ENCODE measurements around the gene NT5DC4. TPM values are rescaled to one million over a fixed set of nuclear protein-coding genes. Genes with fewer than 3 reads are reported as not detected.

Gene NT5DC4
- total RNA-seq, 6 experiments from 2014 or later, result not detected

- Mint-ChIP-seq H3K4me1 (ENCODE audit: low read depth) (peaks cover 26% of the 10 kb centered on the region), H3K36me3 (ENCODE audit: low read depth) (no peaks in the 10 kb centered on the region), H3K27ac (no peak overlapping the region), H3K27me3 (ENCODE audit: insufficient read depth) (no peaks in the 10 kb centered on the region; the same call in 1 of the 2 replicates), H3K4me3 (no peak overlapping the region), H3K9me3 (no peaks in the 10 kb centered on the region)
- no peak for DNase-seq
- no peak for TF ChIP-seq CTCF (IDR thresholded peaks at IDR 0.05)
Measured at GRCh38 chr2:112686348-112687217, 34.2 kb upstream of the NT5DC4 start.

GRCh38 chr2:112687522-112687921 is 33.3 kb upstream of the NT5DC4 start:
- Mint-ChIP-seq H3K36me3 (ENCODE audit: low read depth) (no peaks in the 10 kb centered on the region), H3K4me1 (ENCODE audit: low read depth) (peaks cover 35% of the 10 kb centered on the region), H3K9me3 (no peaks in the 10 kb centered on the region), H3K4me3 (no peak overlapping the region), H3K27me3 (ENCODE audit: insufficient read depth) (no peaks in the 10 kb centered on the region; the same call in 1 of the 2 replicates), H3K27ac (no peak overlapping the region)
- DNase-seq, result no peak
- TF ChIP-seq CTCF (IDR thresholded peaks at IDR 0.05), result no peak

GRCh38 chr2:112688086-112688880 is 32.5 kb upstream of the NT5DC4 start:
- no peaks in the 10 kb centered on the region; the same call in 1 of the 2 replicates for H3K27me3 Mint-ChIP-seq (ENCODE audit: insufficient read depth)
- no peaks in the 10 kb centered on the region for H3K36me3 Mint-ChIP-seq (ENCODE audit: low read depth)
- no peak overlapping the region for H3K4me3 Mint-ChIP-seq
- peaks cover 43% of the 10 kb centered on the region for H3K4me1 Mint-ChIP-seq (ENCODE audit: low read depth)
- H3K27ac Mint-ChIP-seq, result peak overlapping the region; percentile 54
- no peak for DNase-seq
- no peak for TF ChIP-seq CTCF (IDR thresholded peaks at IDR 0.05)
- H3K9me3 Mint-ChIP-seq, result no peaks in the 10 kb centered on the region

GRCh38 chr2:112690853-112691401 is 29.9 kb upstream of the NT5DC4 start:
- peak overlapping the region; percentile 98 for H3K27ac Mint-ChIP-seq
- H3K36me3 Mint-ChIP-seq (ENCODE audit: low read depth), result no peaks in the 10 kb centered on the region
- H3K4me1 Mint-ChIP-seq (ENCODE audit: low read depth), result peaks cover 48% of the 10 kb centered on the region
- DNase-seq, result peak; percentile 35
- no peaks in the 10 kb centered on the region for H3K9me3 Mint-ChIP-seq
- H3K4me3 Mint-ChIP-seq, result no peak overlapping the region
- no peaks in the 10 kb centered on the region; the same call in 1 of the 2 replicates for H3K27me3 Mint-ChIP-seq (ENCODE audit: insufficient read depth)
- TF ChIP-seq CTCF (IDR thresholded peaks at IDR 0.05), result peak; percentile 73

- Mint-ChIP-seq H3K36me3 (ENCODE audit: low read depth) (no peaks in the 10 kb centered on the region), H3K27me3 (ENCODE audit: insufficient read depth) (no peaks in the 10 kb centered on the region; the same call in 1 of the 2 replicates), H3K27ac (peak overlapping the region; percentile 98), H3K4me3 (peak overlapping the region; percentile 58), H3K9me3 (no peaks in the 10 kb centered on the region), H3K4me1 (ENCODE audit: low read depth) (peaks cover 48% of the 10 kb centered on the region)
- TF ChIP-seq CTCF (IDR thresholded peaks at IDR 0.05), result no peak
- DNase-seq, result no peak
Measured at GRCh38 chr2:112691881-112692281, 28.9 kb upstream of the NT5DC4 start.
